HG02938 (cell line): Measurements from ENCODE around the gene KRTAP5-3.
"Not testable (repeated sequence)": the region's sequence is repeated elsewhere in the genome, so short reads cannot be mapped to it uniquely, and the experiment has no call there.

ENCODE experiments used
- ATAC-seq: cut with Tn5 transposase; IDR thresholded peaks from one replicate; pipeline ENCODE4 v1.9.1; 2021; ENCODE audit warnings: mild to moderate bottlenecking, moderate library complexity; ENCODE audit not compliant: unreplicated experiment

KRTAP5-3 gene

GRCh38 chr11:1622086-1622485 is 13.8 kb upstream of the KRTAP5-3 start, which contains the start of gene KRTAP5-4:
KRTAP5-4 (minus strand) TSS chr11:1622138; CDS start chr11:1622093, 45 bp downstream.
- ATAC-seq = no peak

GRCh38 chr11:1619449-1619848 is 11.2 kb upstream of the KRTAP5-3 start:
- no peak for ATAC-seq

GRCh38 chr11:1618231-1618630 is 10.0 kb upstream of the KRTAP5-3 start:
- no peak for ATAC-seq

GRCh38 chr11:1607901-1608300 is 362 bp downstream of the KRTAP5-3 start:
- not testable (repeated sequence) for ATAC-seq

- not testable (repeated sequence) for ATAC-seq
These were observed 962 bp downstream of the KRTAP5-3 start for GRCh38 chr11:1607156-1607845.

- ATAC-seq = not testable (repeated sequence)
These were observed 2.3 kb downstream of the KRTAP5-3 start for GRCh38 chr11:1605923-1606322.

GRCh38 chr11:1604711-1605110 is 3.6 kb downstream of the KRTAP5-3 start:
- ATAC-seq = no peak

GRCh38 chr11:1604181-1604580 is 4.1 kb downstream of the KRTAP5-3 start:
- ATAC-seq = no peak

GRCh38 chr11:1603629-1604028 is 4.6 kb downstream of the KRTAP5-3 start:
- no peak for ATAC-seq

GRCh38 chr11:1601663-1602062 is 6.6 kb downstream of the KRTAP5-3 start:
- not testable (repeated sequence) for ATAC-seq

GRCh38 chr11:1600626-1601025 is 7.6 kb downstream of the KRTAP5-3 start:
- no peak for ATAC-seq

GRCh38 chr11:1598816-1599215 is 9.4 kb downstream of the KRTAP5-3 start:
- ATAC-seq = no peak

GRCh38 chr11:1598406-1598805 is 9.9 kb downstream of the KRTAP5-3 start:
- ATAC-seq = not testable (repeated sequence)

- ATAC-seq = no peak
These were observed 10.3 kb downstream of the KRTAP5-3 start, which contains the start of gene KRTAP5-2 for GRCh38 chr11:1597994-1598380. KRTAP5-2 (minus strand) TSS chr11:1598294; CDS start chr11:1598250, 44 bp downstream.

GRCh38 chr11:1597331-1597993 is 10.8 kb downstream of the KRTAP5-3 start:
- no peak for ATAC-seq

- not testable (repeated sequence) for ATAC-seq
These were observed 11.6 kb downstream of the KRTAP5-3 start for GRCh38 chr11:1596576-1597121.

GRCh38 chr11:1595994-1596575 is 12.2 kb downstream of the KRTAP5-3 start:
- not testable (repeated sequence) for ATAC-seq

- ATAC-seq = no peak
These were observed 15.6 kb downstream of the KRTAP5-3 start for GRCh38 chr11:1592628-1593027.

GRCh38 chr11:1589996-1590395 is 18.3 kb downstream of the KRTAP5-3 start:
- ATAC-seq = no peak

GRCh38 chr11:1589191-1589963 is 18.9 kb downstream of the KRTAP5-3 start:
- ATAC-seq = not testable (repeated sequence)

- no peak for ATAC-seq
These were observed 21.6 kb downstream of the KRTAP5-3 start for GRCh38 chr11:1586699-1587098.
